HepG2 (cell line): ENCODE measurements around the gene GALNT15. TPM values are rescaled to one million over a fixed set of nuclear protein-coding genes. Genes with fewer than 3 reads are reported as not detected.

Experiments
- ETV6 ChIP-seq: sonication (generic); formaldehyde crosslinking; conservative IDR thresholded peaks from 2 replicates; pipeline ENCODE4 v1.4.0; 2020; ENCODE audit warnings: missing genetic modification reagents
- EZH2 ChIP-seq: conservative IDR thresholded peaks from 2 replicates; pipeline ENCODE4 v1.6.1; 2012; ENCODE audit warnings: mild to moderate bottlenecking, low read depth, low read length, moderate library complexity
- KAT2B ChIP-seq: fragments of 150-350 bp; IDR thresholded peaks from 2 replicates; pipeline ENCODE4 v1.6.1; 2014; ENCODE audit warnings: low read depth, low read length, borderline replicate concordance
- MIER2 ChIP-seq: IDR thresholded peaks from 2 replicates; pipeline ENCODE4 v1.6.1; 2016; ENCODE audit warnings: missing biosample characterization, missing genetic modification reagents
- MXI1 ChIP-seq: IDR thresholded peaks from 3 replicates; pipeline ENCODE4 v1.6.1; 2012; ENCODE audit warnings: low read depth, low read length, inconsistent platforms, borderline replicate concordance
- RAD21 ChIP-seq: fragments of 450-650 bp; formaldehyde crosslinking; IDR thresholded peaks from 2 replicates; pipeline ENCODE4 v1.5.0; 2020; ENCODE audit warnings: mild to moderate bottlenecking
- TAF1 ChIP-seq: sonication (generic); formaldehyde crosslinking; IDR thresholded peaks from 2 replicates; pipeline ENCODE4 v1.4.0; 2020; ENCODE audit warnings: missing genetic modification reagents
- TCF12 ChIP-seq, 2 experiments: fragments of 450-650 bp in 1 of 2; sonication (generic) in 1 of 2; formaldehyde crosslinking in 1 of 2; IDR thresholded peaks; 2 replicates each; pipeline versions ENCODE4 v1.6.1 to v1.8.0; 2017 to 2022; ENCODE audit warnings: antibody characterized with exemption in 1 of 2, mild to moderate bottlenecking in 1 of 2, missing genetic modification reagents in 1 of 2, moderate library complexity in 1 of 2
- ZKSCAN1 ChIP-seq: fragments of 150-350 bp; IDR thresholded peaks from 2 replicates; pipeline ENCODE4 v1.6.1; 2014; ENCODE audit warnings: low read length
- ZNF317 ChIP-seq: sonication (generic); formaldehyde crosslinking; IDR thresholded peaks from 2 replicates; pipeline ENCODE4 v1.5.0; 2020; ENCODE audit warnings: mild to moderate bottlenecking, missing genetic modification reagents
- ZNF713 ChIP-seq: sonication (generic); formaldehyde crosslinking; IDR thresholded peaks from 2 replicates; pipeline ENCODE4 v1.4.0; 2020; ENCODE audit warnings: mild to moderate bottlenecking, missing genetic modification reagents
- polyA plus RNA-seq, 8 experiments: library from polyadenylated mRNA; depleted of rRNA in 3 of 8; stranded (reverse) in 7 of 8; unstranded in 1 of 8; fragments of >200 nt; fragmentation: Illumina TruSeq in 4 of 8; extraction: Trizol in 4 of 8; gene quantifications; 2 replicates each; pipeline versions ENCODE4 v1.2.1 to v1.2.3, GENCODE V29; 2011 to 2016; ENCODE audit warnings: low read depth in 4 of 8, missing spikeins in 1 of 8, mixed read lengths in 1 of 8; ENCODE audit not compliant: insufficient read depth in 1 of 8
- total RNA-seq, 5 experiments: library from RNA; depleted of rRNA; stranded (reverse); fragments of >200 nt; fragmentation: Illumina TruSeq; extraction: Trizol; gene quantifications; 2 replicates each; pipeline ENCODE4 v1.2.3, GENCODE V29; 2016; ENCODE audit warnings: low read depth in 1 of 5
- TF ChIP-seq, protein P1 (sequence below): sonication (generic); formaldehyde crosslinking; IDR thresholded peaks from 2 replicates; pipeline ENCODE4 v1.4.0; 2020; ENCODE audit warnings: missing genetic modification reagents
- TF ChIP-seq, protein P2 (sequence below): sonication (generic); formaldehyde crosslinking; IDR thresholded peaks from 2 replicates; pipeline ENCODE4 v1.4.0; 2020; ENCODE audit warnings: missing genetic modification reagents
- TF ChIP-seq, protein P3 (sequence below): sonication (generic); formaldehyde crosslinking; IDR thresholded peaks from 2 replicates; pipeline ENCODE4 v1.4.0; 2020; ENCODE audit warnings: mild to moderate bottlenecking, missing genetic modification reagents
- TF ChIP-seq, protein P4 (sequence below): sonication (generic); formaldehyde crosslinking; IDR thresholded peaks from 2 replicates; pipeline ENCODE4 v1.5.1; 2020; ENCODE audit warnings: missing genetic modification reagents, mild to moderate bottlenecking, borderline replicate concordance
- TF ChIP-seq, protein P5 (sequence below): IDR thresholded peaks from 2 replicates; pipeline ENCODE4 v1.6.1; 2016

The GALNT15 gene
- total and polyA plus RNA-seq, 2 of the 13 experiments (the other 11 are each of a cell fraction or from before 2014, with no cell fraction given), result 0.02 to 0.04 TPM

DNA sequence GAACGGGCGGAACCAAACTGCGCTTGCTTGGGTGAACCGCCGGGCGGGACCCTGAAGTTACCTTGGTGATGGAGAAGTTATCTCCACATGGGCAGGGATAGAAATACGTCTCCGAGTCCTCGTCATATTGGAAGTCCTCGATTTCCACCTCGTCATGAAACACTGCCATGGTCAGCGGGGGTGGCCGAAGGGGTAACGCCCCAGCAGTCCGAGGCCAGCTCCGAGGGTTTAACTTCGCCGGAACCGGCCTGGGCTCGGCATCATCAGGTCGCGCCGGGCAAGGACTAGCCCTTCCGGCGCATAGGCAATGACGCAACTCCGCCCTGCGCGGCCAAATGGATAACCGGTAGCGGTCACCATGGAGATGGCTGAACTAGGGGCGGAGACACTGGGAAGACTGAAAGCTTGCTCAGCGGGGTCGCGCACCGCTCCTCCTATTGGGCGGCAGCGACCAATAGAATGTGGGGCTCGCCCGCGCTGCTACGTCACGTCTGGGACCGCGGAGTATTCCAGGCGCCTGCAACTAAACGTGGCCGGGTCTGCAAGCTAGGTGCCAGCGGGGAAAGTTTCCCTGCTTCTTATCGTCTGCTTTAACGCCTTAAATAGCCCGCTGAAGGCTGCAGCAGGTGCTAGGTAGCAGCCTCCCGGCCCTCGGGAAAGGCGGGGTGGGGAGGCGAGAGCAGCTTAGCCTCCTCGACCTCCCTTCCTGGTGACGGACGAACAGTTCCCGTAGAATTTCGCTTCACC, 90.4 kb downstream of the GALNT15 start, which contains the start of the genes DPH3 and OXNAD1 (continued):
- TF ChIP-seq, protein P1, sequence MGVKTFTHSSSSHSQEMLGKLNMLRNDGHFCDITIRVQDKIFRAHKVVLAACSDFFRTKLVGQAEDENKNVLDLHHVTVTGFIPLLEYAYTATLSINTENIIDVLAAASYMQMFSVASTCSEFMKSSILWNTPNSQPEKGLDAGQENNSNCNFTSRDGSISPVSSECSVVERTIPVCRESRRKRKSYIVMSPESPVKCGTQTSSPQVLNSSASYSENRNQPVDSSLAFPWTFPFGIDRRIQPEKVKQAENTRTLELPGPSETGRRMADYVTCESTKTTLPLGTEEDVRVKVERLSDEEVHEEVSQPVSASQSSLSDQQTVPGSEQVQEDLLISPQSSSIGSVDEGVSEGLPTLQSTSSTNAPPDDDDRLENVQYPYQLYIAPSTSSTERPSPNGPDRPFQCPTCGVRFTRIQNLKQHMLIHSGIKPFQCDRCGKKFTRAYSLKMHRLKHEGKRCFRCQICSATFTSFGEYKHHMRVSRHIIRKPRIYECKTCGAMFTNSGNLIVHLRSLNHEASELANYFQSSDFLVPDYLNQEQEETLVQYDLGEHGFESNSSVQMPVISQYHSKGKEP, result no peak
- TF ChIP-seq, protein P2, sequence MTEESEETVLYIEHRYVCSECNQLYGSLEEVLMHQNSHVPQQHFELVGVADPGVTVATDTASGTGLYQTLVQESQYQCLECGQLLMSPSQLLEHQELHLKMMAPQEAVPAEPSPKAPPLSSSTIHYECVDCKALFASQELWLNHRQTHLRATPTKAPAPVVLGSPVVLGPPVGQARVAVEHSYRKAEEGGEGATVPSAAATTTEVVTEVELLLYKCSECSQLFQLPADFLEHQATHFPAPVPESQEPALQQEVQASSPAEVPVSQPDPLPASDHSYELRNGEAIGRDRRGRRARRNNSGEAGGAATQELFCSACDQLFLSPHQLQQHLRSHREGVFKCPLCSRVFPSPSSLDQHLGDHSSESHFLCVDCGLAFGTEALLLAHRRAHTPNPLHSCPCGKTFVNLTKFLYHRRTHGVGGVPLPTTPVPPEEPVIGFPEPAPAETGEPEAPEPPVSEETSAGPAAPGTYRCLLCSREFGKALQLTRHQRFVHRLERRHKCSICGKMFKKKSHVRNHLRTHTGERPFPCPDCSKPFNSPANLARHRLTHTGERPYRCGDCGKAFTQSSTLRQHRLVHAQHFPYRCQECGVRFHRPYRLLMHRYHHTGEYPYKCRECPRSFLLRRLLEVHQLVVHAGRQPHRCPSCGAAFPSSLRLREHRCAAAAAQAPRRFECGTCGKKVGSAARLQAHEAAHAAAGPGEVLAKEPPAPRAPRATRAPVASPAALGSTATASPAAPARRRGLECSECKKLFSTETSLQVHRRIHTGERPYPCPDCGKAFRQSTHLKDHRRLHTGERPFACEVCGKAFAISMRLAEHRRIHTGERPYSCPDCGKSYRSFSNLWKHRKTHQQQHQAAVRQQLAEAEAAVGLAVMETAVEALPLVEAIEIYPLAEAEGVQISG (CRISPR knock-in tag), result peak; percentile 92
- no peak for TF ChIP-seq MIER2
- TF ChIP-seq, protein P3, sequence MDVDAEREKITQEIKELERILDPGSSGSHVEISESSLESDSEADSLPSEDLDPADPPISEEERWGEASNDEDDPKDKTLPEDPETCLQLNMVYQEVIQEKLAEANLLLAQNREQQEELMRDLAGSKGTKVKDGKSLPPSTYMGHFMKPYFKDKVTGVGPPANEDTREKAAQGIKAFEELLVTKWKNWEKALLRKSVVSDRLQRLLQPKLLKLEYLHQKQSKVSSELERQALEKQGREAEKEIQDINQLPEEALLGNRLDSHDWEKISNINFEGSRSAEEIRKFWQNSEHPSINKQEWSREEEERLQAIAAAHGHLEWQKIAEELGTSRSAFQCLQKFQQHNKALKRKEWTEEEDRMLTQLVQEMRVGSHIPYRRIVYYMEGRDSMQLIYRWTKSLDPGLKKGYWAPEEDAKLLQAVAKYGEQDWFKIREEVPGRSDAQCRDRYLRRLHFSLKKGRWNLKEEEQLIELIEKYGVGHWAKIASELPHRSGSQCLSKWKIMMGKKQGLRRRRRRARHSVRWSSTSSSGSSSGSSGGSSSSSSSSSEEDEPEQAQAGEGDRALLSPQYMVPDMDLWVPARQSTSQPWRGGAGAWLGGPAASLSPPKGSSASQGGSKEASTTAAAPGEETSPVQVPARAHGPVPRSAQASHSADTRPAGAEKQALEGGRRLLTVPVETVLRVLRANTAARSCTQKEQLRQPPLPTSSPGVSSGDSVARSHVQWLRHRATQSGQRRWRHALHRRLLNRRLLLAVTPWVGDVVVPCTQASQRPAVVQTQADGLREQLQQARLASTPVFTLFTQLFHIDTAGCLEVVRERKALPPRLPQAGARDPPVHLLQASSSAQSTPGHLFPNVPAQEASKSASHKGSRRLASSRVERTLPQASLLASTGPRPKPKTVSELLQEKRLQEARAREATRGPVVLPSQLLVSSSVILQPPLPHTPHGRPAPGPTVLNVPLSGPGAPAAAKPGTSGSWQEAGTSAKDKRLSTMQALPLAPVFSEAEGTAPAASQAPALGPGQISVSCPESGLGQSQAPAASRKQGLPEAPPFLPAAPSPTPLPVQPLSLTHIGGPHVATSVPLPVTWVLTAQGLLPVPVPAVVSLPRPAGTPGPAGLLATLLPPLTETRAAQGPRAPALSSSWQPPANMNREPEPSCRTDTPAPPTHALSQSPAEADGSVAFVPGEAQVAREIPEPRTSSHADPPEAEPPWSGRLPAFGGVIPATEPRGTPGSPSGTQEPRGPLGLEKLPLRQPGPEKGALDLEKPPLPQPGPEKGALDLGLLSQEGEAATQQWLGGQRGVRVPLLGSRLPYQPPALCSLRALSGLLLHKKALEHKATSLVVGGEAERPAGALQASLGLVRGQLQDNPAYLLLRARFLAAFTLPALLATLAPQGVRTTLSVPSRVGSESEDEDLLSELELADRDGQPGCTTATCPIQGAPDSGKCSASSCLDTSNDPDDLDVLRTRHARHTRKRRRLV (CRISPR knock-in tag), result 0 out of 2 replicates have a peak, but pooled peaks have one; percentile 44
- no peak for TF ChIP-seq EZH2
- TF ChIP-seq ZNF713 (CRISPR knock-in tag), result peak; percentile 46; the same call in 1 of the 2 replicates
- TF ChIP-seq, protein P4, sequence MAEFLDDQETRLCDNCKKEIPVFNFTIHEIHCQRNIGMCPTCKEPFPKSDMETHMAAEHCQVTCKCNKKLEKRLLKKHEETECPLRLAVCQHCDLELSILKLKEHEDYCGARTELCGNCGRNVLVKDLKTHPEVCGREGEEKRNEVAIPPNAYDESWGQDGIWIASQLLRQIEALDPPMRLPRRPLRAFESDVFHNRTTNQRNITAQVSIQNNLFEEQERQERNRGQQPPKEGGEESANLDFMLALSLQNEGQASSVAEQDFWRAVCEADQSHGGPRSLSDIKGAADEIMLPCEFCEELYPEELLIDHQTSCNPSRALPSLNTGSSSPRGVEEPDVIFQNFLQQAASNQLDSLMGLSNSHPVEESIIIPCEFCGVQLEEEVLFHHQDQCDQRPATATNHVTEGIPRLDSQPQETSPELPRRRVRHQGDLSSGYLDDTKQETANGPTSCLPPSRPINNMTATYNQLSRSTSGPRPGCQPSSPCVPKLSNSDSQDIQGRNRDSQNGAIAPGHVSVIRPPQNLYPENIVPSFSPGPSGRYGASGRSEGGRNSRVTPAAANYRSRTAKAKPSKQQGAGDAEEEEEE (CRISPR knock-in tag), result 0 out of 2 replicates have a peak, but pooled peaks have one; percentile 24
- peak; percentile 92 for TF ChIP-seq TAF1 (CRISPR knock-in tag)
- 0 out of 2 replicates have a peak, but pooled peaks have one; percentile 55 for TF ChIP-seq ZNF317 (CRISPR knock-in tag)
- TF ChIP-seq TCF12 (IDR thresholded peaks at IDR 0.05), result no peak
- TF ChIP-seq TCF12 (CRISPR knock-in tag; IDR thresholded peaks at IDR 0.05), result no peak
- no peak for TF ChIP-seq KAT2B
- TF ChIP-seq, protein P5, sequence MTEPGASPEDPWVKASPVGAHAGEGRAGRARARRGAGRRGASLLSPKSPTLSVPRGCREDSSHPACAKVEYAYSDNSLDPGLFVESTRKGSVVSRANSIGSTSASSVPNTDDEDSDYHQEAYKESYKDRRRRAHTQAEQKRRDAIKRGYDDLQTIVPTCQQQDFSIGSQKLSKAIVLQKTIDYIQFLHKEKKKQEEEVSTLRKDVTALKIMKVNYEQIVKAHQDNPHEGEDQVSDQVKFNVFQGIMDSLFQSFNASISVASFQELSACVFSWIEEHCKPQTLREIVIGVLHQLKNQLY (CRISPR knock-in tag), result no peak
- TF ChIP-seq RAD21 (CRISPR knock-in tag), result 0 out of 2 replicates have a peak, but pooled peaks have one; percentile 13
- peak; percentile 43; the same call in 1 of the 2 replicates for TF ChIP-seq ZKSCAN1
- no peak; the same call in 2 of the 3 replicates for TF ChIP-seq MXI1
- peak; percentile 36; the same call in 1 of the 2 replicates for TF ChIP-seq ETV6 (CRISPR knock-in tag)
